H1 (cell line): Measurements from ENCODE around the gene DGKK. TPM values are rescaled to one million over a fixed set of nuclear protein-coding genes. Genes with fewer than 3 reads are reported as not detected.

Source experiments
- CTCF ChIA-PET: fragments of 300-600 bp; sonication (Branson Sonifier 250); formaldehyde crosslinking; loops from one replicate; lab custom pipeline; 2021; ENCODE audit not compliant: partially characterized antibody; lab: Charles Lee
- POLR2A ChIA-PET: fragments of 300-600 bp; sonication (Branson Sonifier 250); formaldehyde crosslinking; loops from one replicate; lab custom pipeline; 2021; ENCODE audit warnings: inconsistent platforms; ENCODE audit not compliant: partially characterized antibody; lab: Charles Lee
- DNase-seq, 2 experiments: peaks; one replicate each; pipeline versions ENCODE4 v3.0.0 to v3.0.0-alpha.2; 2010 to 2022; ENCODE audit warnings: low spot score in 2 of 2, low read depth in 1 of 2, mixed read lengths in 1 of 2
- FAIRE-seq: peaks from 2 replicates; lab custom pipeline; 2011; peaks lifted over from hg19 to GRCh38; lab: Jason Lieb, UNC
- H2AFZ ChIP-seq: 2 replicates; pipeline ENCODE4 v1.8.1; 2012; ENCODE audit warnings: low read length, inconsistent platforms
- H2AK5ac ChIP-seq: 2 replicates; pipeline ENCODE4 v1.6.1; 2013; ENCODE audit warnings: low read depth, low read length
- H2BK120ac ChIP-seq: replicated peaks from 2 replicates; pipeline ENCODE3; 2013; ENCODE audit warnings: low read depth, low read length, inconsistent platforms
- H2BK12ac ChIP-seq: 2 replicates; pipeline ENCODE4 v1.6.1; 2013; ENCODE audit warnings: low read depth, low read length
- H2BK15ac ChIP-seq: 2 replicates; pipeline ENCODE4 v1.6.1; 2013; ENCODE audit warnings: low read length
- H2BK20ac ChIP-seq: 2 replicates; pipeline ENCODE4 v1.6.1; 2013; ENCODE audit warnings: low read length
- H2BK5ac ChIP-seq: 2 replicates; pipeline ENCODE4 v1.6.1; 2013; ENCODE audit warnings: low read depth, low read length
- H3K14ac ChIP-seq: 2 replicates; pipeline ENCODE4 v1.6.1; 2013; ENCODE audit warnings: inconsistent platforms; ENCODE audit not compliant: insufficient read length
- H3K18ac ChIP-seq: 2 replicates; pipeline ENCODE4 v1.6.1; 2013; ENCODE audit warnings: low read length; ENCODE audit errors: extremely low read depth
- H3K23ac ChIP-seq: 2 replicates; pipeline ENCODE4 v1.6.1; 2013; ENCODE audit warnings: inconsistent platforms; ENCODE audit not compliant: insufficient read length
- H3K23me2 ChIP-seq: 2 replicates; pipeline ENCODE4 v1.6.1; 2013; ENCODE audit warnings: low read depth, low read length
- H3K27ac ChIP-seq: 2 replicates; pipeline ENCODE4 v1.6.1; 2011; ENCODE audit warnings: low read depth, low read length, inconsistent platforms
- H3K27me3 ChIP-seq, 4 experiments: replicated peaks in 1 of 4; 1 replicate in 1 of 4; 2 replicates in 3 of 4; pipeline versions ENCODE4 v1.6.1 to v1.8.1; 2011 to 2013; ENCODE audit warnings: low read length in 3 of 4, mild to moderate bottlenecking in 3 of 4, inconsistent platforms in 2 of 4, mixed read lengths in 2 of 4, moderate library complexity in 1 of 4; ENCODE audit not compliant: control insufficient read depth in 3 of 4, insufficient read depth in 3 of 4; ENCODE audit errors: extremely low read depth in 1 of 4
- H3K36me3 ChIP-seq, 4 experiments: 2 replicates each; pipeline versions ENCODE4 v1.6.1 to v1.8.1; 2011 to 2013; ENCODE audit warnings: mild to moderate bottlenecking in 4 of 4, low read length in 3 of 4, moderate library complexity in 2 of 4, control low read depth in 1 of 4, inconsistent platforms in 1 of 4; ENCODE audit not compliant: insufficient read depth in 4 of 4, control insufficient read depth in 2 of 4
- H3K4ac ChIP-seq: replicated peaks from 2 replicates; pipeline ENCODE3; 2013; ENCODE audit warnings: low read length, low read depth, mixed read lengths, inconsistent platforms; ENCODE audit not compliant: insufficient read length
- H3K4me1 ChIP-seq, 4 experiments: replicated peaks in 1 of 4; 1 replicate in 1 of 4; 2 replicates in 3 of 4; pipeline versions ENCODE4 v1.6.1 to v1.8.1; 2011 to 2013; ENCODE audit warnings: low read length in 3 of 4, inconsistent platforms in 2 of 4, mixed read lengths in 1 of 4; ENCODE audit not compliant: insufficient read depth in 4 of 4, control insufficient read depth in 3 of 4
- H3K4me2 ChIP-seq, 2 experiments: 2 replicates each; pipeline versions ENCODE4 v1.6.1 to v1.8.1; 2011 to 2013; ENCODE audit warnings: low read depth in 2 of 2, low read length in 2 of 2, control low read depth in 1 of 2, inconsistent platforms in 1 of 2, mild to moderate bottlenecking in 1 of 2; ENCODE audit not compliant: insufficient read depth in 1 of 2
- H3K4me3 ChIP-seq, 4 experiments: fragments of 200-600, 300-600 bp in 1 of 4; sonication (generic), shearing (Covaris generic), sonication (Bioruptor Twin) in 1 of 4; 2 replicates each; pipeline versions ENCODE4 v1.5.1 to v1.8.1; 2011 to 2016; ENCODE audit warnings: low read length in 4 of 4, low read depth in 3 of 4, control low read depth in 2 of 4, inconsistent platforms in 2 of 4, mild to moderate bottlenecking in 2 of 4, mixed read lengths in 1 of 4, moderate library complexity in 1 of 4; ENCODE audit not compliant: insufficient read depth in 2 of 4; ENCODE audit errors: extremely low read depth in 1 of 4
- H3K56ac ChIP-seq: replicated peaks from 2 replicates; pipeline ENCODE3; 2013; ENCODE audit warnings: low read depth, mild to moderate bottlenecking, mixed read lengths, low read length, inconsistent platforms; ENCODE audit not compliant: insufficient read length
- H3K79me1 ChIP-seq: 2 replicates; pipeline ENCODE4 v1.6.1; 2013; ENCODE audit warnings: low read depth, low read length, control low read depth
- H3K79me2 ChIP-seq, 2 experiments: 2 replicates each; pipeline versions ENCODE4 v1.6.1 to v1.8.1; 2012 to 2013; ENCODE audit warnings: low read length in 2 of 2, mild to moderate bottlenecking in 2 of 2, inconsistent platforms in 1 of 2; ENCODE audit not compliant: insufficient read depth in 2 of 2, control insufficient read depth in 1 of 2
- H3K9ac ChIP-seq, 4 experiments: replicated peaks in 1 of 4; 1 replicate in 1 of 4; 2 replicates in 3 of 4; pipeline versions ENCODE4 v1.6.1 to v1.8.1; 2011 to 2013; ENCODE audit warnings: low read depth in 3 of 4, low read length in 3 of 4, control low read depth in 2 of 4, mild to moderate bottlenecking in 2 of 4, moderate library complexity in 2 of 4, inconsistent platforms in 1 of 4; ENCODE audit errors: extremely low read depth in 1 of 4
- H3K9me3 ChIP-seq, 2 experiments: 2 replicates each; pipeline versions ENCODE4 v1.6.1 to v1.8.1; 2012 to 2013; ENCODE audit warnings: mild to moderate bottlenecking in 2 of 2, moderate library complexity in 2 of 2, control low read depth in 1 of 2, inconsistent platforms in 1 of 2, low read depth in 1 of 2, low read length in 1 of 2, mixed read lengths in 1 of 2; ENCODE audit not compliant: insufficient read depth in 2 of 2
- H4K20me1 ChIP-seq, 2 experiments: replicated peaks in 1 of 2; 2 replicates each; pipeline versions ENCODE3 to v1.8.1; 2011 to 2013; ENCODE audit warnings: inconsistent platforms in 2 of 2, low read length in 2 of 2, mild to moderate bottlenecking in 1 of 2; ENCODE audit not compliant: insufficient read depth in 2 of 2, control insufficient read depth in 1 of 2
- H4K5ac ChIP-seq: 2 replicates; pipeline ENCODE4 v1.6.1; 2013; ENCODE audit warnings: low read length, low read depth, mixed read lengths, inconsistent platforms; ENCODE audit not compliant: insufficient read length
- H4K8ac ChIP-seq: 2 replicates; pipeline ENCODE4 v1.8.0; 2013; ENCODE audit warnings: mild to moderate bottlenecking, moderate library complexity, low read length, inconsistent platforms; ENCODE audit not compliant: insufficient read depth; ENCODE audit errors: extremely low read depth
- H4K91ac ChIP-seq: replicated peaks from 2 replicates; pipeline ENCODE3; 2013; ENCODE audit warnings: low read length, mixed read lengths, inconsistent platforms; ENCODE audit not compliant: insufficient read length
- KDM5A ChIP-seq: fragments of 200-600 bp; IDR thresholded peaks from 2 replicates; pipeline ENCODE4 v1.7.1; 2012; ENCODE audit warnings: mild to moderate bottlenecking, low read length, inconsistent platforms, mixed read lengths
- NANOG ChIP-seq: IDR thresholded peaks from 2 replicates; pipeline ENCODE4 v1.6.1; 2011; ENCODE audit warnings: low read length, low read depth, mild to moderate bottlenecking, inconsistent platforms; ENCODE audit not compliant: insufficient read depth, poor library complexity, severe bottlenecking
- WGBS, 2 experiments: shearing (Covaris generic) in 1 of 2; methylation state at CpG; one replicate each; pipeline versions ENCODE4 v1.1.6 to v1.1.7; 2013 to 2015; ENCODE audit warnings: low lambda C conversion rate in 2 of 2, mixed read lengths in 2 of 2, inconsistent platforms in 1 of 2, low coverage in 1 of 2, missing lambda C conversion rate in 1 of 2; ENCODE audit not compliant: insufficient replicate concordance in 2 of 2, insufficient coverage in 1 of 2, insufficient read length in 1 of 2; ENCODE audit errors: extremely low coverage in 1 of 2, missing lambda C conversion rate in 1 of 2; 5-methylcytosine and 5-hydroxymethylcytosine counted together
- polyA plus RNA-seq, 7 experiments: library from polyadenylated mRNA; depleted of rRNA in 3 of 7; stranded (reverse) in 5 of 7; unstranded in 2 of 7; fragments of >200 nt in 5 of 7; fragments of 200-250 nt in 2 of 7; gene quantifications; 1 replicate in 5 of 7; 2 replicates in 1 of 7; 4 replicates in 1 of 7; pipeline versions ENCODE4 v1.2.1 to v1.2.3, GENCODE V29; 2011 to 2013; ENCODE audit warnings: missing spikeins in 2 of 7, mixed read lengths in 2 of 7
- total RNA-seq: library from RNA; stranded (reverse); fragmentation: NEBNext Ultra II Directional; extraction: Animal tissue kit (Norgen Biotek cat#: 25700); gene quantifications from 2 replicates; pipeline ENCODE4 v1.2.1, GENCODE V29; 2021

The DGKK gene
- total and polyA plus RNA-seq, 2 of the 8 experiments (the other 6 are each of a cell fraction or from before 2014, with no cell fraction given), result 4.9 to 19.2 TPM

- TF ChIP-seq NANOG (no peak), KDM5A (no peak)
- H4K91ac ChIP-seq, result no peak overlapping the region
- 87% methylated on average over 4 of the region's 7 CpGs; no CpG with 5 or more reads in 1 of the 2 experiments for WGBS, 2 experiments
- H3K4ac ChIP-seq, result no peak overlapping the region
- no peak overlapping the region for H2BK120ac ChIP-seq
- H3K27ac ChIP-seq, result no peak overlapping the region
- H4K5ac ChIP-seq, result no peak overlapping the region
- no peak overlapping the region for H4K8ac ChIP-seq
- no peak overlapping the region for H3K14ac ChIP-seq
- no peaks in the 10 kb centered on the region for H3K79me2 ChIP-seq
- no peaks in the 10 kb centered on the region for H3K9me3 ChIP-seq
- no peak overlapping the region for H3K4me3 ChIP-seq
- DNase-seq (no peak), FAIRE-seq (no peak)
- H3K9ac ChIP-seq, result no peak overlapping the region
- ChIA-PET CTCF (no interaction called here), POLR2A (no interaction called here)
- H3K56ac ChIP-seq, result no peak overlapping the region
- no peaks in the 10 kb centered on the region for H4K20me1 ChIP-seq
- H3K4me2 ChIP-seq, result no peak overlapping the region
- no peaks in the 10 kb centered on the region for H3K36me3 ChIP-seq
- H3K23me2 ChIP-seq, result no peaks in the 10 kb centered on the region
- no peaks in the 10 kb centered on the region for H3K79me1 ChIP-seq
- no peak overlapping the region for H3K23ac ChIP-seq
- no peak overlapping the region for H2AFZ ChIP-seq
- no peak overlapping the region for H3K18ac ChIP-seq
- H2BK12ac ChIP-seq, result no peak overlapping the region
- no peak overlapping the region for H2BK15ac ChIP-seq
- no peaks in the 10 kb centered on the region for H3K4me1 ChIP-seq
- H2BK20ac ChIP-seq, result no peak overlapping the region
- H2BK5ac ChIP-seq, result no peak overlapping the region
- no peak overlapping the region for H2AK5ac ChIP-seq
- no peaks in the 10 kb centered on the region for H3K27me3 ChIP-seq
Measured at GRCh38 chrX:50514811-50515210, 44.2 kb upstream of the DGKK start.
